ENCODE results near the gene TTF1.
"Not testable (repeated sequence)": the region's sequence is repeated elsewhere in the genome, so short reads cannot be mapped to it uniquely, and the experiment has no call there.

TTF1 gene

DNA sequence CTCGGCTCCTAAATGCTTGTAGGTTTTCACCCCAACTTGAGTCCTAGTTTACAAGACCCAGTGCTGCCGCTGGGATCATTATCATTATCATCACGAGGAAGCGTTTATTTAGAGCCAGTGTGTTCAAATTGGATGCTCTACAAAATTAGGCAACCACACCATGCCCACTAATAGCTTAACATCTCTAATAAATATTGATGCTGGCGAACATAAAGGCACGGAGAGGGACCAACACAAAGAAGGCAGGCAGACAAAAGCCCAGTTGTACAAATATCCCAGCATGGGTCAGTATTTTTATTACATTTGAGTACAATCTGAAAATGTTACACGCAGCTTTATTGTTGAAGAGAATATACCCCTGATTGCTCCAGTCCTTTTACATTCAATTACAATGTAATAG is 8.1 kb upstream of the TTF1 start:
- DNase-seq (ENCODE audit: low read depth in 2 of 2, low spot score in 1 of 2) = no peak

DNA sequence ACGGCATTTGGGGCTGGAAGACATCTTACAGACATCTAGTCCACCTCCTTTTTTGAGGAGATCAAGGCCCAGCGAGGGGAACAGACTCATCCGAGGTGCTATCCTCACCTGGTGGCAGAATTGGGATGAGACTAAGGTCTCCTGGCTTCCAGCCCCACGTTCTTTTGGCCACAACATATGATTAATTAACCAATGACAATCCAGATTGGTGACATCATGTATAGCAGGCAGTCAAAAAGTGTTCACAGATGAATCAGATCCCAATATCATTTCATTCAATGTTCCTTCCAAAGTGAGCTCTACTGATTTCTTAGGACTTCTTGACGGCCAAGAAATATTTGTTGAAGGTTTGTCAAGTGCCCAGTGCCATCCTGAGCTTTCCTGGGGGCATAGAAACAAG is 7.3 kb upstream of the TTF1 start:
- no peak for DNase-seq (ENCODE audit: low read depth in 2 of 2, low spot score in 1 of 2)

DNA sequence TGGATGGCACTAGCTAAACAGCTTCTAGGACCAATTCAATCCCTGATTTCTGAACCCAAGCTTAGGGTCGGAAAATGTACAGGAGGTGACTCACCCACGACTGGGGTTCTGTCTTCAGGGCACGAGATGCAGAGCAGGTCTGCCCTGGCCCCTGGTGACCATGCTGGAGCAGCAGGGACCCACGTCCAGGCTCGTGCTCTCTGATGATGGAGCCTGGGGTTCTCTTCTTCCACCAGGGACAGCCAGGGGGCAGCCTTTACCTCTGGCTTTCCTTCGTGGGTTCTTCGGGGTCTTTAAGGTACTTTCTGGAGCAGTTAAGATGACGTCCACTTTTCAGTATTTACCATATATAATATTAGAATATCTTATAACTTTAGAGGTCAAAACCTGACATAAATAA is 5.4 kb upstream of the TTF1 start:
- no peak for DNase-seq (ENCODE audit: low read depth in 2 of 2, low spot score in 1 of 2)

DNA sequence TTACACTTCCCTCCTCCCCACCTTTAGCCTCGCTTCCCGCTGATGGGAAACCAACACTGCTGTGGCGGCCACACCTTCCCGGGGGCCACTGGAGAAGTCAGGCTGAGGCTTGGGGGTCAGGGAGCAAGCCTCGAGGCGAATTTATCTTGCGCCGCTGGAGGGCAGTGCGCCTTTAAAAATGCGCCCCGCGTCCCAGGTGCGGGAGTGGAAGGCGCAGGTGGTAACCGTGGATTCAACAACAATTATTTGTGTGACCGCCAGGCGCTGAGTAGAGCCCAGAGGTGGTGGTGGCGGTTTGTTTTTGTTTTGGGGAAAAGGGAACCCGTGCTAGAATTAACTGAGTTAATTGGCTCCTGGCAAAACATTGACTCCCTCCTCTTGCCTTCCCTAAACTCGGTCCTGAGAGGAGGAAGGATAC is 4.5 kb upstream of the TTF1 start:
- peak; percentile 32 to 33 for DNase-seq (ENCODE audit: low read depth in 2 of 2, low spot score in 1 of 2)

DNA sequence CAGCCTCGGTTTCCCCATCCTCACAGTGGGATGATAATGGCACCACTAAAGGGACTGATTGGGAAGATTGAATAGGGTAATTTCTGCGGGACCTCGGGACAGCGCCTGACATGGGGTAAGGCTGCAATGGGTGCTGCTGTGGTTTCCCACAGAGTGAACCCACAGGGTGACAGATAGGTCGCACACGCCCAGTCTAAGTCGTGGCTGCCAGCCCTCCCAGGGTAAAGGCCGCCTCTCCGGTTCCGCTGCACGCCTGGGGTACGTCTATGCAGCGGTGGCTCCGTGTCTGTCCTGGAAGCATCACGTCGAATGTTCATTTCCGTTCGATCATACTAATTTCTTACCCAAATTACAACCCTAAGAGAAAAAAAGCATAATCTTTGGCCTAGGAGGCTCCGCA is 4.0 kb upstream of the TTF1 start:
- no peak for DNase-seq (ENCODE audit: low read depth in 2 of 2, low spot score in 1 of 2)

DNA sequence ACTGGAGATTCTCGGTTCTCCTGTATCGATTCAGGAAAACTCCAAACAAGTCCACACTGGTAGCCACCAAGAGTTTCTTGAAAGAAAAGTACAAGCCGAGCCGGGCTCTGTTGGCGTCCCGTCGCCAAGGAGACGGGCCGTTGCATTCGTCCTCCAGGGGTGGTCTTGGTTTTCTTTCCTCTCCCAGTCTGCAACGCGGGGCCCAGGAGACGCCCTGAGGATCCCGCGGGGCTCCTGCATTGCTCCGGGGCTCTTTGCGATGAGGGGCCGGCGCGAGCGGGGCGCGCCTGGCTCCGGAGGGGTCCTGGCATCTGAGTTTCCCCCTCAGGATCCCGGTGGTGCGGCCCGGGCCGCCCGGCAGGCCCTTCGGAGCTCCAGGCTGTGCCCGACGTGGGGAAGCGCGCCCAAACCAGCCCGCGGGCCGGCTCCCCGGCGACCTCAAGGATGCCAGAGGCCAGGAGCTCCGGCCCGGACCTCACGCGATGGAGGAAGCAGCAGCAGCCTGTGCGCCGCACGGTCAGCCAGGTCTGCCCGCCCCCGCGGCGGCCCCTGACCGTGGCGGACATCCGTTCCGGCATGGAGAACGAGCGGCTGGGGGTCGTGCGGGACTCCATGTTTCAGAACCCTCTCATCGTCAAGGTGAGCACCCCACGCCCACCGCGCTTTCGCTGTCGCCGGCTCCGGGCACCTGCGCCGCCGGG is 3.3 kb upstream of the TTF1 start, which contains the start of gene CFAP77:
Gene CFAP77, plus strand, starts transcription at position 384 of the 701 bp plus-strand sequence. Its CDS starts 61 bp downstream, at position 445.
- no peak for DNase-seq (ENCODE audit: low read depth in 2 of 2, low spot score in 1 of 2)

DNA sequence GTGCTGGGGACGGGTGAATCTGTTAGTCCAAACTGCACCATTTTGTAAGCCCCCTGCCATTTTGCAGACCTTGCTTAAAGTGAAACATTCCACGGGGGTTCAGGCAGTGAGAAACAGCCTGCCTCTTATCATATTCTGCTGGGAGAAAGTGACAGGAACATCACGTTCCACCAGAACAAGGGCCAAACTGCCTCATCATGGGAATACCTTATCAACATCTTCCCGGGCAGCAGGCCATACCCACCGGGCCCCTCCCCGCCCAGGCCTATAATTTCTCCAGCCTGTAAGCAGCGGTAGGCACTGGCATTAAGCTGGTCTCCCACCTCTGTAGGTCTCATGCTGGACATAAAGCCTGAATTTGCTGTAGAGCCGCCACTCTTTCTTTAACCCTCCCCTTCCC is 1.9 kb upstream of the TTF1 start:
- DNase-seq (ENCODE audit: low read depth in 2 of 2, low spot score in 1 of 2) = no peak

DNA sequence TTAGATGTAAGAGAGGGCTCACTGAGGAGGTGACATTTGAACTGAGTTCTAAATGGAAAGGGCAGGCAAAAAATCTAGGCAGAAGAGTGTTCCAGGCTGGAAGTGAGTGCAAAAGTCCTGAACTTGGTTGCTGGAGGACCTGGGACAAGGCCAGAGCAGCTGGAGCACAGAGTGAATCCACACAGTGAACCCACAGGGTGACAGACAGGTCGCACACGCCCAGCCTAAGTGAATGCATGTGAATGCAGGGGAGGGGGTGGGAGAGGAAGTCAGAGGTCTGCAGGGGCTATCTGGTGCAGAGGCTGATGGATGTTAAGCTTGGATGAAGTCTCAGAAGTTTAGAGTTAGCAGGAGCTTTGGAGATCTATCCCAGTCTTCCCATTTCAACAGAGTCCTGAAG is 556 bp upstream of the TTF1 start:
- no peak for DNase-seq (ENCODE audit: low read depth in 2 of 2, low spot score in 1 of 2)

DNA sequence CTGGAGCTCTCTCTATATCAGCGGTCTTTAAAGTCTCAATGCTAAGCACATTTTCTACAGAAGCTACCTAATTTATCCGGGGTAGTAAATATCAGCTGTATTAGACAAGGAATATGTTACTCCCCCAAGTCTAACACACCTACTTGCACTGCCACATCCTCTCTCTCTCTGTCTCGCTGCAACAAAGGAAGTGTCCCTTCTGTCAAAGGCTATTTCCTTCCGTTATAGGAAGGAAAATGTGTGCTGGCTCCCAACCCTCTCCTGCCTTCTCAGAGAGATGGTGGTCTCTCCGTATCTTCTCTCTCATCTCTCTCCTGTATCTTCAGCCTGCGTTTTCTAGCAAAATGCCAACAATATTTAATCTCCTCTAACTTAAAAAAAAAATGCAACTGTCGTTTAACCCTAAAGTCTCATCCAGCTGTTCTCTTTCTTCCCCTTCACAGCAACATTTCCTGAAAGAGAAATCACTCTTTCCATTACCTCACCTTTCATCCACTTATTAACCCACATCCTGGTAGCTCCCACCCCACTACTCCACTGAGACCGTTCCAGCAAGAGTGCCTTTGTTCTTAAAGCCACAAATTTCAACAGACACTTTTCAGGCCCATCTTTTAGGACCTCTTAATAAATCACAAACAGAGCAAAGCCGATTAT is 2.3 kb downstream of the TTF1 start:
- DNase-seq (ENCODE audit: low read depth in 2 of 2, low spot score in 1 of 2) = no peak

DNA sequence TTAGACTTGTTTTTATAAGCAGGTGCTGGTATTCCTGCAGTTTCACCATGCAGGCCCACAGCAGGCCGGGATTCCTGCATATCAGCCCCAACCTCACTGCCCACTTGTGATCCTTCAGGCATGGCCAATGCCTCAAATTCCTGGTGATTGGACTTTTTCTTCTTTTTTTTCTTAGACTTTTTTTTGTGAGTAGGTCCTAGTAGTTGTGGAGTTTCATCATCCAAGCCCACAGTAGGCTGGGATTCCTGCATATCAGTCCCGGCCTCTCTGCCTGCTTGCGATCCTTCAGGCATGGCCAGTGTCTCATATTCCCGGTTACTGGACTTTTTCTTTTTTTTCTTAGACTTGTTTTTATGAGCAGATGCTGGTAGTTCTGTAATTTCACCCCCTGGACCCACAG is 4.8 kb downstream of the TTF1 start:
- no peak for DNase-seq (ENCODE audit: low read depth in 2 of 2, low spot score in 1 of 2)

DNA sequence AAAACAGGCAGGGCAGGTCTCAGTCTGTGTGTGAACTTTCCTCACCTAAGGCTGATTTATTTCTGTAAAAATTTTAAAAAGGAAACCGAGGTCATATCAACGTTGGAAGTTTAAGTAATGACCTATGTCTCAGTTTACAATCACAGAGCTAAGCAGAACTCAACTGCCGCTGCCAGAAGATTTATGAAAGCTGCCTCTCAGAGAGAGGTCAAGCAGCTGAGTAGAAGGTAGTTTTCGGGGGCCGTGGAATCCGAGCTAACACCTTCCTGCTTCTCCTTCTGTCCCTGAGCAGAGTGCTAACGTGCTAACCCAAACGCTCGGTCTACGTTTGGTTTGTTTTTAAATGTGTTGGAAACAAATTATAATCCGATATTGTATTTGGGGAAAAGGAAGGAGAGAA is 11.1 kb downstream of the TTF1 start:
- DNase-seq (ENCODE audit: low read depth in 2 of 2, low spot score in 1 of 2) = no peak

DNA sequence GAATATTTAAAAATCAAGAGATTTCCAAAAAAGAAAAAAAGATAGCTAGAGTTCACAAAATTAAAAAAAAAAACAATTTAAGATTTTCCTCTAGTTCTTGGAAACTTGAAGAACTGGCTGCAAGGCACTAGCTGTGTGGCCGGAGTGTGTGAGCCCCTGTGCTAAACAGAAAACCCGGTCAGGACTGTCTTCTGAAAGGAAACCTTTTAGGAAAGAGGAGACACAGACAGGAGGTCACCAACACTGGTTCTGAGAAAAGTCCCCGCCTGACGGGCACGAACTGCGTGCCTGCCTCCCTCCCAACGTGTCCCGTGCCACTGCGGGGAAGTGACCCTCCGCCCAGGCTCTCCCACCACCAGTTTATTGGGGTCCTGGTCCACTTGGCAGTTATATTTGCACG is 15.2 kb downstream of the TTF1 start:
- no peak for DNase-seq (ENCODE audit: low read depth in 2 of 2, low spot score in 1 of 2)

DNA sequence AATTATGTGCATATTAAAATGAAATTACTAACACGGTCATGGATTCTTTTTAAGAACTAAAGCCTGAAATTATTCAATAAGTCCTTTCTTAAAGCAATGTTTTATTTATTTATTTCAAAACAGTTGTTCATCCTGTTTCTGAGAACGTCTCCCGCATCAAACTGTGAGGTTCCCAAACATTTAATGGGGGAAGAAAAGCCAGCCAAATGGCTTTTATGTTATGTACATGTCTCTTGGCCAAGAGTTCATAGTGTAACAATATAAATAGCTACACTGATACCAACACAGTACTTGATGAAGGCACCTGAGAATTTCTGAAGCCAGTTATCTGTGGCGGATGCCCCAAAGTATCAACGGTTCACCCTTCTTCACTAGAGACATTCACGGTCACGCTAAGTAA is 15.7 kb downstream of the TTF1 start:
- no peak for DNase-seq (ENCODE audit: low read depth in 2 of 2, low spot score in 1 of 2)

DNA sequence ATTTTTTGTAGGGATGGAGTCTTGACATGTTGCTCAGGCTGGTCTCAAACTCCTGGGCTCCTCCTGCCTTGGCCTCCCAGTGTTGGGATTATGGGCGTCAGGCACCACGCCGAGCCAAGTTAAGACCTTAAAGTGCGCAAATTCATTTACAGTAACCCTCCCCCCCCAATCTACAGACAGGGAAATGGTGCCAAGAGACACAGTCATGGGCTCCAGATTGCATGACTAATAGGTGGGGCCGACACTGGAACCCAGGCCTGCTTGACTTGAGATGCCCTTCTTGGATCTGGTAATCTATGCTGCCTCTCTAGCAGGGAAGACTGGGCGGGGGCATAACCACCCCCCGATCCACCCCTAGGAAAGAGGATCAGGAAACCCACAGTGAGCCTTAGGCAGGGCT is 19.5 kb downstream of the TTF1 start:
- DNase-seq (ENCODE audit: low read depth in 2 of 2, low spot score in 1 of 2) = no peak

DNA sequence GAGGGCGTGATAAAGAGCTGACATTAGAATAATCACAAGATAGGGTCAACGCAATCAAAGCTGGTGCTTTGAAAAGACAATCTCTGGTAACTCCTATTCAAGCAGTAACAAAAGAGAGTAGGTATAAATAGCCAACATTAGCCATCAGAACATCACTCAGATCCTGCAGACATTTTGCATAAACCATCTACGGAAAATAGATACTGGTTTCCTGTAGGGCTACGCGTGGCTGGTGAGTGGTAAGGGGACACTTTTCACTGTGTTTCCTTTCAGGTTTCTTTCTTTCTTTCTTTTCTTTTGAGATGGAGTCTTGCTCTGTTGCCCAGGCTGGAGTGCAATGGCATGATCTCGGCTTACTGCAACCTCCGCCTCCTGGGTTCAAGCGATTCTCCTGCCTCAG is 22.3 kb downstream of the TTF1 start:
- no peak for DNase-seq (ENCODE audit: low read depth in 2 of 2, low spot score in 1 of 2)

DNA sequence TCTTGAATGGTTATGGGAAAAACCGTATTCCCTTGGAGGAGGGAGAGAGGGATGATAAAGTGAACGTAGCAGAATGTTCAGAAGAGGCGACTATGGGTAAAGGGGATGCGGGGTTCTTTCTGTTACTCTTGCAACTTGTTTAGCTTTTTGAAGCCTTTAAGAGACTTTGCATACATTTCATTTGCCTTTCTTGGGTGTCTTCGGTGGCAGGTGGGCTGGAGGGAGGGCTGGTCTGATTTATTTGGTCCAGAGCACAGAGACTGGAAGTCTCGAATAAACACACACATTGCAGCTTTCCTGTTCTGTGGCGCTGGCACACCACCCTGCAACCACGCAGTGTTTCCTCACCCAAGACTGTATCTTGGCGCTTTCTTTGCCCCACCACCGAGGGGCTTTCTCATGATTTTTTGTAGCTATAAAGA is 23.2 kb downstream of the TTF1 start:
- DNase-seq (ENCODE audit: low read depth in 2 of 2, low spot score in 1 of 2) = no peak

DNA sequence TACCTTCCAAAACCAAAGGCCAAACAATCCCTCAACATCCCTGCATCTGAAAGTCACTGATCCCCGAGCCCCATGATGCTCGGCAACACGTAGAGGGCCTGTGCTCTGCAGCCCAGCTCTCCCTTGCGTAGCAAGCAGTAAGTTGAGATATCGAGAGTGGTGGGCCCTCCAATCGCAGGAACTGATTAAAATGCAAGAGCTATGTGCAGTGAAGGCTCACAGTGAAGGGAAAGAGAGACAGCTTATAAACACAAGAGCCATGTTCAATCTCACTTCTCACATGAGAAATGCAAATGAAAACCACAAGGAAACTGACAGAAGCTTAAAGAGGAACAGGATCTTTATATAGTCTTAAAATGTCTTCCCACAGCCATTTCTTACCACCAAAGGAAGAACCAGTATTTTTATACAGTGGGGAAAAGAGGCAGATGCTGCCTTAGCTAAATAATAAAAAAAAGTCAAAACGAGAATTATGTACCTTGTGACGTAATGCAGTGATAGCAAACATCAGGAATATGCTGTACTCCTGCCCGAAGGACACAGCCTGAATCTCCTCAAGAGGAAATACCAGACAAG is 24.6 kb downstream of the TTF1 start:
- no peak for DNase-seq (ENCODE audit: low read depth in 2 of 2, low spot score in 1 of 2)

DNA sequence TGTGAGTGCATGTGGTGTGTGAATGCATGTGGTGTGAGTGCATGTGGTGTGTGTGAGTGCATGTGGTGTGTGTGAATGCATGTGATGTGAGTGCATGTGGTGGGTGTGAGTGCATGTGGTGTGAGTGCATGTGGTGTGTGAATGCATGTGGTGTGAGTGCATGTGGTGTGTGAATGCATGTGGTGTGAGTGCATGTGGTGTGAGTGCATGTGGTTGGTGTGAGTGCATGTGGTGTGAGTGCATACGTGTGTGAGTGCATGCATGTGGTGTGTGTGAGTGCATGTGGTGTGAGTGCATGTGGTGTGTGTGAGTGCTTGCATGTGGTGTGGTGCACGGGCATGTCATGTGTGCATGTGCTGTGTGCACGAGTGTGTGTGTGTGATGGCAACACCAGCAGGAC is 28.2 kb downstream of the TTF1 start:
- DNase-seq (ENCODE audit: low read depth in 2 of 2, low spot score in 1 of 2) = not testable (repeated sequence)

DNA sequence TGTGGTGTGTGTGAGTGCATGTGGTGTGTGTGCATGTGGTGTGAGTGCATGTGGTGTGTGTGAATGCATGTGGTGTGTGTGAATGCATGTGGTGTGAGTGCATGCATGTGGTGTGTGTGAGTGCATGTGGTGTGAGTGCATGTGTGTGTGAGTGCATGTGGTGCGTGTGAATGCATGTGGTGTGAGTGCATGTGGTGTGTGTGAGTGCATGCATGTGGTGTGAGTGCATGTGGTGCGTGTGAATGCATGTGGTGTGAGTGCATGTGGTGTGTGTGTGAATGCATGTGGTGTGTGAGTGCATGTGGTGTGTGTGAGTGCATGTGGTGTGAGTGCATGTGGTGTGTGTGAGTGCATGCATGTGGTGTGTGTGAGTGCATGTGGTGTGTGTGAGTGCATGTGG is 28.9 kb downstream of the TTF1 start:
- not testable (repeated sequence) for DNase-seq (ENCODE audit: low read depth in 2 of 2, low spot score in 1 of 2)

DNA sequence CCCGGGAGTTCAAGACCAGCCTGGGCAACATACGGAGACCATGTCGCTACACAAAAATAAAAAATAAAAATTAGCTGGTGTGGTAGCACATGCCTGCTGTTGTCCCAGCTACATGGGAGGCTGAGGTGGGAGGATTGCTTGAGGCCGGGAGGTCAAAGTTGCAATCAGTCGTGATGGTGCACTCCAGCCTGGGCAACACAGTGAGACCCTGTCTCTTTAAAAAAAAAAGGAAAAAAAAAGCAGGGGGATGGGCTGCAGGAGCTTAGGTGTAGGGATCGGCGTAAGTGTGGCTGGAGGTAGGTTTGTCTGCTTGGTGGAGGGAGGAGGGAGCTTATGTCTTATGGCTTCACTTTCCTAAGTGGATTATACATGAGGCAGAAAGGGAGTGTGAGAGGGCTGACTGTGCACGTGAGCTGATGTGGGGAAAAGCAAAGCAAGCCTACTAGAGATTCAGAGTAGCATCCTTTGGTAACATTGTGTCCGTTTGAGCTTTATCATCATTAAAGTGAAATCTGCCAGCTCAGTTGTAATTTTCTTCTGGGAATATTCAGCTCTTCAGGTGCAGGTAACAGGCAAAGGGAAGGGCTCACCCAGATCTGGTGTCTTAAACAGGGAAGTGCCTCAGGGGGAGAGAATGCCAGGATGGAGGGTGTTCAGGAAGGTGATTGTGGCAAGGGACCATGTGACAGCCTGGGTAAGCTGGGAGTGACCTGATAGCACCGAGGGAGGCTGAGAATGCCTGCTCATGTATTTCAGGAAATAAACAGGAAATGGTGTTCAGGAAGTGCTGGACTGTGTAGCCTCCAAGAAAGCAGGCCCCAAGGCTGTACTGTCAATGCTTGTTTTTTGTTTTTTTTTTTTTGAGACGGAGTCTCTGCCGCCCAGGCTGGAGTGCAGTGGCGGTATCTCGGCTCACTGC is 34.2 kb downstream of the TTF1 start:
- DNase-seq (ENCODE audit: low read depth in 2 of 2, low spot score in 1 of 2) = no peak

DNA sequence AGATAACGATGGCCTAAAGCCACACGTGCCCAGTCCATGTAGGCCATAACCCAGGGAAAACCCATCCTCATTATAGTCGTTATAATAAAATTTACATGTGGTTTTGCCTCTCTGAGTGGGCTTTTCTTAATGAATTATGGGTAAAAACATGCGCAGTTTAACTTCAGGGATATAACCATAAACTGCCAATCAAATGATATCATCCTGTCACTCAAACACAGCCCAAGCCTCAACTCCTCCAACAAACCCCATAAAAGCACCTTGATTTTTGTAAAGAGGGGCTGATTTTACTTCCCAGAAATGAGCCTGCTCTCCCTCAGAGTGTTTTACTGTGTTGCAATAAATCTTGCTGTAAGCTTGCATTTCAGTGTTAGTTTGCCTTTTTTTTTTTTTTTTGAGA is 36.0 kb downstream of the TTF1 start:
- DNase-seq (ENCODE audit: low read depth in 2 of 2, low spot score in 1 of 2) = no peak

DNA sequence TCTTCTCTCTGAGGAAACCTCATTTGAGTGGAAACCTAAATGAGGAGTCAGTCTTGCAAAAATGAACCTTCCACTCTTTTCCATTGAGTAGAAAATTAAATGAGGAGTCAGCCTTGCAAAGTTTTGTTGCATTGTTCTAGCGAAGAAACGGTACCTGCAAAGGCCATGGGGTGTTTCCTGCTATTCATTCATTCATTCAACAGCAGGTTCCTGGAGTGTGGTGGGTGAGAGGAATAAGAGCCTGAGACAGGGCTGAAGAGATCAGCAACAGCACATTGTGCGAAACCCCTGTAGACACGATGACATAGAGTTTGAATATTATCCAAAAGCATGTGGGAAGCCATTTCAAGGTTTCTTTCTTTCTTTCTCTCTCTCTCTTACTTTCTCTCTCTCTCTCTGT is 37.2 kb downstream of the TTF1 start:
- DNase-seq (ENCODE audit: low read depth in 2 of 2, low spot score in 1 of 2) = no peak

Data from stimulated activated CD8-positive, alpha-beta memory T cell treated with anti-CD3 and anti-CD28 coated beads, Interleukin-4, amount 100 ng/mL, for 4 hours (primary cell).